HG02588 (cell line): ENCODE results near the gene KCNQ2.

Experiments
- ATAC-seq: cut with Tn5 transposase; IDR thresholded peaks from one replicate; pipeline ENCODE4 v1.9.1; 2021; ENCODE audit warnings: mild to moderate bottlenecking, moderate library complexity; ENCODE audit not compliant: unreplicated experiment

Gene KCNQ2

GRCh38 chr20:63456429-63457284 is 15.8 kb downstream of the KCNQ2 start:
- ATAC-seq = no peak

GRCh38 chr20:63455568-63455859 is 16.9 kb downstream of the KCNQ2 start:
- no peak for ATAC-seq

- no peak for ATAC-seq
Measured at GRCh38 chr20:63454731-63455567, 17.5 kb downstream of the KCNQ2 start.

DNA sequence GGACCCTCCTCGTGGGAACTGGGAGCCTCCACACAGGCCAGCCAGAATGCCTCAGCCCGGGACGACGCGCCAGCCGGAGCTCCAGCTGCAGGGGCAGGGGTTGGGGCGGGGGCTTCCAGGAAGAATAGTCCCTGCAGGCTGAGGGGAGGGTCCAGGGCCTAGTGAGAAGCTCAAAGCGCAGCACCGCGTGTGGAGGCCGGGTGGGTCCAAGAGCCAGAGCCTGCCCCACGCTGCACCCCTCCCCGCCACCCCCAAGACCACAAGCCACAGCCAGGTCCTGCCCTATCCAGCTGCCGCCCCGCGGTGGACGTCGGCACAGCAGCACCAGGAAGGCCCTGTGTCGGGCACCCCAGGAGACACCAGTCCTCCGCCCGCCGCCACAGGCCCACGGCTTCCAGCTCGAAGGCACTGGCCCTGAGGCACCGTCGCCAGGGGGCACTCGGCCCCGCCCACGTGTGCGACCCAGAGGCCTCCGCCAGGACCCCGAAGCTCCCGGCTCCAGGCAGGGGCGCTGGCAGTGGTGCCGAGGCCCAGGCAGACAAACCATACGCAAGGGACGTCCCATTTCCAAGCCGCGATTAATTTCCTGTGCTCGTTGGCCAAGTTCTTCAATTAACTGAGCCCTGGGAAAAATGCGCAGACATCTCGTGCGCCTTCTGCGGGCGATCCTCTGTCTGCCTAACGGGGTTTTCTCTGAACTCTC is 19.5 kb downstream of the KCNQ2 start:
- ATAC-seq = no peak

DNA sequence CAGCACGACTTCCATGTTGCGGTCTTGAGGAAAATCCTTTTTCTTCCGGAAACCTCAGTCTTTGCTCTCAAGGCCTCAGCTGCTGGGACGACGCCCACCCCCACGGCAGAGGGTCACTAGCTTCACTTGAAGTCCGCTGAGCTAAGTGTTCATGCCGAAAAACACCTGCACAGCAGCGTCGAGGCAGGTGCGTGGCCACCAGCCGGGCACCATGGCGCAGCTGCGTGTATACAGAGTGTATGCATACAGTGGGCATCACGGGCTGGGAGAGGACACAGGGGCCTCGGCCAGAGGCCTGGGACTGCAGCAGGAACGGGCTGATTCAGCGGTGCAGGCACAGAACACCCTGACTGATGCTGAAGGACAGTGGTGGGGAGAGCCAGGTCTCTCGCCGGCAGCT is 20.1 kb downstream of the KCNQ2 start:
- no peak for ATAC-seq

- no peak for ATAC-seq
Measured at GRCh38 chr20:63451821-63452220, 20.6 kb downstream of the KCNQ2 start.

- no peak for ATAC-seq
Measured at GRCh38 chr20:63449796-63450730, 22.4 kb downstream of the KCNQ2 start.

DNA sequence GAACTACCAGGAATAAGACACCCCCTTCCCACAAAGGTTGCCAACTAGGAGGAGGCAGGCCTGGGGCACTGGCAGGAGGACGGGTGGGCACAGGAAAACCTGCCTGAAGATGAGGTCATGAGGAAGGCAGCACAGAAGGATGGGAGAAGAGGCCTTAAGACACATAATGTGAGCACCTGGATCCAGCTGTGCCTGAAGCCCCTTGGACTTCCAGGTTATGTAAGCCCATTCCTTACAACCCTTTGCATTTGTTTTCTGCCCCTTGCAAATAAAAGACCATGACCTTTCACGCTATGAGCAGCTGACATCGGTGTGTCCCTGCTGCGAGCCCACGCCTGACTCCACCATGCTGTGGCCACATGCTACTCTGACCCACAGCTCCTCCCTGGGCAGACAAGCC is 23.4 kb downstream of the KCNQ2 start:
- ATAC-seq = no peak

- ATAC-seq = no peak
Measured at GRCh38 chr20:63448031-63448430, 24.4 kb downstream of the KCNQ2 start.

GRCh38 chr20:63447320-63447719 is 25.1 kb downstream of the KCNQ2 start:
- no peak for ATAC-seq

GRCh38 chr20:63446216-63447024 is 26.0 kb downstream of the KCNQ2 start:
- ATAC-seq = no peak

DNA sequence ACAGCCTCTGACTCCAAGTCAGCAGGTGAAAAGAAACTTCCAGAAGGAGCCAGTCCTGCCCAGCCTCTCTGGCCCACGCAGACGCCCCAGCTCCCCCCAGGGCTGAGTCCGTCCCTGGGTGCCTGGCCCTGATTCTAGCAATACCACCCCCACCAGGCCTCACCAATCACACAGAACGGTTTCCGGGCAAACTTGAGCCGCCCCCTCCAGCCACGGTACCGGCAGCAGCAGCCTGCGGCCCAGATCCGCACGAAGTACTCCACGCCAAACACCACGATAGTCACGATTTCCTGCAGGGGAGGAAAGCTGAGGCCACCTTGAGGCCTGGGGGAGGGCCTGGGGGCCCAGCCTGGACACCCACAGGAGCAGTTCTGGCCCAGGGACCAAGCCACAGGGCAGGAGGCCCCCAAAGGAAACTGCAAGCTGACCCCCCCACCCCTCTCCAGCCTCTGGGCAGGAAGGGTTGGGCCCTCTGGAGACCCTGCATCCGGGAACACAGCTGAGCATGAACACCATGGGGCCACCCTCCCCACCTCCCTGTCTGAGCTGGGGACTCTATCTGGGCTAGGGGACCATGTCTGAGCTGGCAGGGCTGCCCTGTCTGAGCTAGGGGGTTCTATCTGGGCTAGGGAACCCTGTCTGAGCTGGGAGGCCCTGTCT is 27.2 kb downstream of the KCNQ2 start:
- no peak for ATAC-seq

GRCh38 chr20:63444548-63444947 is 27.9 kb downstream of the KCNQ2 start:
- no peak for ATAC-seq

DNA sequence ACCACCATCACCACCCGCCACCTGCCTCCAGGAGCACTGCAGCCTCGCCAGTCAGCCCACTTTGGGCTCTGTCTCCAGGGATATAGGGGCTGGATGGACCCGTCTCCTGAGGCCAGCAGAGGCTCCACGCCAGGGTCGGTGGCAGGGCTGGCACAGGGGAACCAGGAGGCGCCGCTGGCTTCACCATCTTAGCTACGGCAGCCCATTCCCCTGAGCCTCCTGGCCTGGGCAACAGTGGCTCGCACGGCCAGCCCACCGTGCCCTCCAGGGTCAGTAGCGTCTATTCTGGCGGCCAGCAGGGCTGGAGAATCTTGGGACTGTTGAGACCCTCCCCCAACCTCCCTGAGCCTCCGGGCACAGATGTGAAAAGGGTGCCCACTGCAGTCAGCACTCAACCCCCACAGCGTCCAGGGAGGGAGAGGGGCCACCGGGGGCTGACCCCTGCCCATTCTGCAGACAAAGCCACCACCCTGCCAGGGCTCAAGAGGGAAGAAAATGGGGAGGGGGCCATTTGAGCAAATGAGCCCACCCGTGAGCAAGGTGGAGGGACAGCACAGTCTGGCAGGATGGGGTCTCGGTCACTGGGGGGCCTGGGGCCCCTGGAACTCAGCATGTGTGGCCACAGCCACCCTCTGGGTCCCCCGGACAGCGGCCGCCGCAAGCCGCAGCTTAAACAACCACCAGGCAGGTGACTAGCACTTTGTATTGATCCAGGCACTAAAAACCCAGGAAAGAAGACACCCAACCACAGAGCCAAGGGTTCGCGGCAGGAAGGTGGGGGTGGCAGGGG is 28.7 kb downstream of the KCNQ2 start:
- ATAC-seq = no peak

DNA sequence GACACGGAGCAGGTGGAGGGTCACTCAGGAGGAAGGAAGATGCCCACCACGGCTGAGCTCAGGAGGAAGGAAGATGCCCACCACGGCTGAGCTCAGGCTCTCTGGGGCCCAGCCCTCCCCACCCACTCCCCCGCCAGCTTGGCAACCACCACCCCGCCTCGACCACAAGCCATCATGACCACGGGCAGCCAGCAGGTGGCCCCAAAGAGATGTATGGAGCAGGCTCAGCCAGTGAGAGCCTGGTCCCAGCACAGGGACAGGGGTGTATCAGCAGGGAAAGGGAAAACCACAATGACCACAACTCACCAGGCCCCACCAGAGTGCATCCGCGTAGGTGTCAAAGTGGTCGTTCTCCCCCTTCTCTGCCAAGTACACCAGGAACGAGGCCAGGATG is 30.4 kb downstream of the KCNQ2 start:
- ATAC-seq = no peak

- no peak for ATAC-seq
Measured at GRCh38 chr20:63441136-63442099, 31.0 kb downstream of the KCNQ2 start.

DNA sequence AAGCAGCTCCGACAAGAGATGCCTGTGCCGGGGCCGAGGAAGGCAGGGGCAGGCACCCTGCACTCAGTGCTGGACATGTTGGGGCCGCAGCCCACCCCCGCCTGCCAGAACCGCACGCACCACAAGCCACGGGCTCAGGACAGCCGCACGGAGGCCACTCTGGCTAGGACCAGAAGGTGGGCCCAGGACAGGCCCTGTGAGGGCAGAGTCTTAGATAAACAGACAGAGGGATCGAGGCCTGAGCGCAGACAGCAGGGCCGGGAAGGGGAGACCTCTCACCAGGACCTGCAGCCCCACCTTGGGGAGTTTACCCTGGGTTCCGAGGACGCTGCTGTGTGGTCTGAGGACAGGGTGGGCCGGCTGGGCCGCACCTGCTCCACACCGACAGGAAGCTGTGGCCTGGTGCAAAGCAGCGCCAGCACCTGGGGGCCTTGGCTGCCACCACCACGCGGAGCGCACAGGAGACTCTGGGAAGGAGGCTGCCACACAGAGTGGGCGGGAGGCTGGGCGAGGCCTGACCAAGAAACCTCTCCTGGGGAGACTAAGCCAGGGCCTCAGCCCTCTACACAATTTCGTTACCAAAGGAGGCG is 32.0 kb downstream of the KCNQ2 start:
- no peak for ATAC-seq
